ENCODE results near the gene C19orf38.
"Not testable (repeated sequence)": the region's sequence is repeated elsewhere in the genome, so short reads cannot be mapped to it uniquely, and the experiment has no call there.

C19orf38 gene

GRCh38 chr19:10870501-10870954, 22.3 kb downstream of the C19orf38 start:
- Histone ChIP-seq H3K4me3 (peak overlapping the region; percentile 17 to 39 (median 27)), H3K27ac (peak overlapping the region in 19 of 21 experiments; percentile 31 to 89 (median 71))

- Histone ChIP-seq H3K4me3 (peak within 1 kb of the TSS; percentile 69 to 97 (median 85)), H3K27ac (peak within 1 kb of the TSS; percentile 69 to 96 (median 92))
Measured at GRCh38 chr19:10870955-10871603, 22.9 kb downstream of the C19orf38 start, which contains the start of gene CARM1. CARM1 (plus strand) TSS chr19:10871553; CDS start chr19:10871703, 150 bp downstream.

- peak overlapping the region; percentile 66 to 96 (median 92) for H3K27ac ChIP-seq
Measured at GRCh38 chr19:10871711-10872545, 23.7 kb downstream of the C19orf38 start.

DNA sequence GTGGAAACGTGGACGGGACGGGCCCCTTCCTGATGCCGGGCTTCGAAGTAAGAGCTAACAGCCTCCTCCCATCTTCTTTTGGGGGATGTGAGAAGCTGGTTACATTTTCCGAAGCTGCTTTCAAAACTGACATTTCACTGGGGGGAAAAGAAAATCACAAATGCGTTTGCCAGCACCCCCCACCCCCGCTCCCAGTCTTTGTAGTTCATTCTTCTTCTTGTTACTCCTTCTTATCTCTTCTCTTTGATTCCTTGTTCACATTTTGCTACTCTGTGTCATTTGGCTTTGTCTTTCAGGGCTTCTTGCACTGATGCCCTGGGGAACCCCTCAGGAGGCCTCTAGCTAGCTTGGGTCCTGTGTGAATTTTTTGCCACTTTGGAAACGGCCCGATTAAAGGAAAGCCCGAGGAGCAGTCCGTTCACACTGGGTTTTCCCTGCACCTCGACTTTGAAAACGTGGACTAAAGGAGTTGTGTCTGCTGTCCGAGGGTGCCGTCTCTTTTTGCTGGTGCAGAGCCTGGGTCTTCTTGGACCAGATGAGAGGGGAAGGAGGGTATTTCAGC, 24.4 kb downstream of the C19orf38 start:
- peak overlapping the region; percentile 69 to 97 (median 85) for H3K4me3 ChIP-seq
- peak overlapping the region in 20 of 21 experiments; percentile 70 to 96 (median 92) for H3K27ac ChIP-seq

More at GRCh38 chr19:10871711-10872545, 23.7 kb downstream of the C19orf38 start:
- peak overlapping the region; percentile 69 to 97 (median 85) for H3K4me3 ChIP-seq

DNA sequence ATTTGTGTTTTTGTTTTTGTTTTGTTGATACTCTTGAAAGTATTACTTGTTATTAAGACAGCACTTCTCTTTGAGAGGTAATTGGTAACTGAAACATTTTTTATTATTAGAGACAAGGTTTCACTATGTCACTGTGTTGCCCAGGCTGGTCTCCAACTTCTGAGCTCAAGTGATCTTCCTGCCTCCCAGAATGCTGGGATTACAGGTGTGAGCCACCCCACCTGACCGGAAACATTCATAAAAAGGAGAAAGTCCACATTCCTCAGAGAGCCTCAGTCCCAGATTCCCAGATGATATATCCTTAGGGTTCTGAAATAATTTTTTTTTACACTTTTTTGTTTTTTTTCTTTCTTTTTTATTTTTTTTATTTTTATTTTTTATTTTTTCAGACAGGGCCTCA, 25.8 kb downstream of the C19orf38 start:
- Histone ChIP-seq H3K27ac (no peak overlapping the region), H3K4me3 (no peak overlapping the region)

DNA sequence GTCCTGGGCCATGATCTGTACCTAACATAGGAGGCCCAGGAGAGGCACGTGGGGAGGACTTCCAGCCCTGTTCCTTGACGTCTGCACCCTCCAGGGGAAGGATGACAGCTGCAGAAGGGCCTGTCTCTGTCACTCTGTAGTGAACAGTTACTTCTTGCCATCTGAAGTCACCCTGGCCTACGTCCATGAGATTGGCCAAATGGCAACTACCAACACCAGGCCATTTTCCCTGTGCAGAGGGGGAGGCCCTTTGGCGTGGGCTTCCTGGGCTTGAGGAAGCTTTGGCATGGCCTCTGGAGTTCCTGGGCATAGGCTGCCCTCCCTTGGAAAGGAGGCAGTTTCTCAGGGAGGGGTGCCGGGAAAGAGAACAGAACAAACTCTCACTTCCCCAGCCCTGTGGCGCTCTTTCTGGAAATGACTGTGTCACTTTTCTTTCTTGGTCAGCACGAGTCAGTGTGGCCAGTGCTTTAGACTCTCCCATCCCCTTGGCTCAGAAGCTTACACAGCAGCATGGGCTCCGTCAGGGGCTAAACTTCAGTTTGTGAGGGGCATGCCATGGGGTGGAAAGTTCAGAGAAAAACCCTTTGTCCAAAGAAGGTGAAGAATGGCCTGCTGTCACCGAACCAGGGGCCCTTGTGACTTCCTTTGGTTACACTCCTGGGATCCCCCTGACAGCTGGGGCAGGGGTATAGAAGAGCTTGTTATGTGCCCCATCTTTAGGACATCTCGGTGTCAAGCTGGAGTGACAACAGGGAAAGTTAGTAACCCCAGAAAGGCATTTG, 28.4 kb downstream of the C19orf38 start:
- H3K4me3 ChIP-seq = no peak overlapping the region
- H3K27ac ChIP-seq = peak overlapping the region in 16 of 21 experiments; percentile 9 to 78 (median 40)

DNA sequence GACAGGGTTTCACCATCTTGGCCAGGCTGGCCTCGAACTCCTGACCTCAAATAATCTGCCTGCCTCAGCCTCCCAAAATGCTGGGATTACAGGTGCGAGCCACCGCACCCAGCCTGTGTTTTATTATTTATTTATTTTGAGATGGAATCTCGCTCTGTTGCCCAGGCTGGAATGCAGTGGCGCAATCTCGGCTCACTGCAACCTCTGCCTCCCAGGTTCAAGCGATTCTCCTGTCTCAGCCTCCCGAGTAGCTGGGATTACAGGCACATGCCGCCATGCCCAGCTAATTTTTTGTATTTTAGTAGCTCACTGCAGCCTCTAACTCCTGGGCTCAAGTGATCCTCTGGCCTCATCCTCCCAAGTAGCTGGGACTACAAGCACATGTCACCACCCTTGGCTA, 29.4 kb downstream of the C19orf38 start:
- H3K4me3 ChIP-seq = not testable (repeated sequence)
- H3K27ac ChIP-seq = peak overlapping the region in 12 of 21 experiments; percentile 7 to 78 (median 45)

DNA sequence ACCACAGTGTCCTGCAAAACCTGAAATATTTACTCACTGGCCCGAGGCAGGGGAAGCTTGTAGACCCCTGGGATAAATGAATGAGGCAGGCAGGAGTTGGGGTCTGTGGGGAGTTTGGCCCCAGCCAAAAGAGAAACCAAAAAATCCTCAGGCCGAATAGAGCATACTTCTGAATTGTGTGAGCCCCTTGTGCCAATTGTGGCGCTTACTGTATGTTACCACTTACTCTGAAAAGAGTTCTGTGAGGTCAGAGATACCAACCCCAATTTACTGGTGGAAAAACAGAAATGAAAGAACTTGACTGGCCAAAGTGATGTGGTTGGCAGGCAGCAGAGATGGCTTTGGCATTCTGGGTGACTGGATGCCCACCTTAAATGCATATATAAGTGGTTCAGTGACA, 30.0 kb downstream of the C19orf38 start:
- Histone ChIP-seq H3K27ac (peak overlapping the region in 10 of 21 experiments; percentile 7 to 78 (median 45)), H3K4me3 (no peak overlapping the region)

GRCh38 chr19:10881403-10882107, 33.3 kb downstream of the C19orf38 start:
- H3K27ac ChIP-seq = no peak overlapping the region
- no peak overlapping the region for H3K4me3 ChIP-seq

GRCh38 chr19:10882108-10882457, 33.9 kb downstream of the C19orf38 start:
- Histone ChIP-seq H3K4me3 (no peak overlapping the region), H3K27ac (no peak overlapping the region)

DNA sequence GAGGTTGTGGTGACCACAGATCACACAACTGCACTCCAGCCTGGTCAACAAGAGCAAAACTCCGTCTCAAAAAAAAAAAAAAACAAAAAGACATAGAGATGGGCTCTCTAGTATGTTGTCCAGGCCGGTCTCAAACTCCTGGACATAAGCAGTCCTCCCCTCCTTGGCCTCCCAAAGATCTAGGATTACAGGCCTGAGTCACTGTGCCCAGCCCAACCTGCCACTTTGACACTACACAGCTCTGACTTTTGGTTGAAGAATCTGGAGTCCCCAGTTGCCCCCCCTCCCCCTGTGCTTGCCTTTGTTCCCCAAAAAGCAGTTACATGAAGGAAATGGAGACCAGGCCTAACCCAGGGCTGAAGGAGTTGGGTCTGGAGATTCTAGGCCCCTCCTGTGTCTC, 36.1 kb downstream of the C19orf38 start:
- H3K4me3 ChIP-seq = no peak overlapping the region
- H3K27ac ChIP-seq = peak overlapping the region in 3 of 21 experiments; percentile 0 to 52 (median 13)

- Histone ChIP-seq H3K4me3 (no peak overlapping the region), H3K27ac (peak overlapping the region in 4 of 21 experiments; percentile 0 to 52 (median 27))
Measured at GRCh38 chr19:10885201-10886169, 37.3 kb downstream of the C19orf38 start.

GRCh38 chr19:10887616-10888367, 39.6 kb downstream of the C19orf38 start:
- H3K27ac ChIP-seq = peak overlapping the region in 6 of 21 experiments; percentile 21 to 35 (median 25)

DNA sequence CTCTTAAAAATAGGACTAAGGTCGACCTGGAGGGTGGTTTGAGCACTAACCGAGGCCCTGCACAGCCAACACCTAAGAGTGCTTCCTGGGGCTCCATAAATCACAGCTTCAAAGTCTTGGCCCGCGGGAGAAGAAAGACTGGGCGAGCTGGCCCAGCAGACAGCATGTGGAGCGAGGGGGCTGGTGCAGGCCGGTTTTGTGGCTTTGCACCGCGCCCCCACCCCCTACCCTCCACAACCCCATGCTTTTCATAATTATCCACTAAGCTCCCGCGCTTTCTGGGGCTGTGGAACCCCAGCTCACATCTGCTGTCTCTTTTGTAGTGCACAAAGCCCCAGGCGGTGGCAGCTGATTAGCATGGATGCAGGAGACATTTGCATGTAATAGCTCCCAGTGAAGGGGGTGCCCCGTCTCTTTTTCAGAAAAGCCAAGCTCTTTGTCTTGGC, 40.2 kb downstream of the C19orf38 start:
- Histone ChIP-seq H3K4me3 (no peak overlapping the region), H3K27ac (peak overlapping the region in 5 of 21 experiments; percentile 21 to 34 (median 25))

More at GRCh38 chr19:10887616-10888367, 39.6 kb downstream of the C19orf38 start:
- H3K4me3 ChIP-seq = no peak overlapping the region

- H3K27ac ChIP-seq = no peak overlapping the region
- no peak overlapping the region for H3K4me3 ChIP-seq
Measured at GRCh38 chr19:10889880-10890279, 41.7 kb downstream of the C19orf38 start.

- H3K27ac ChIP-seq = peak overlapping the region in 19 of 21 experiments; percentile 31 to 82 (median 75)
- no peak overlapping the region for H3K4me3 ChIP-seq
Measured at GRCh38 chr19:10891405-10892086, 43.3 kb downstream of the C19orf38 start.
